ENCODE data around the gene PTPA.
A peak's percentile ranks its signal among the peaks of the same experiment; 100 is the strongest.
"Not testable (repeated sequence)": the region's sequence is repeated elsewhere in the genome, so short reads cannot be mapped to it uniquely, and the experiment has no call there.

The PTPA gene

DNA sequence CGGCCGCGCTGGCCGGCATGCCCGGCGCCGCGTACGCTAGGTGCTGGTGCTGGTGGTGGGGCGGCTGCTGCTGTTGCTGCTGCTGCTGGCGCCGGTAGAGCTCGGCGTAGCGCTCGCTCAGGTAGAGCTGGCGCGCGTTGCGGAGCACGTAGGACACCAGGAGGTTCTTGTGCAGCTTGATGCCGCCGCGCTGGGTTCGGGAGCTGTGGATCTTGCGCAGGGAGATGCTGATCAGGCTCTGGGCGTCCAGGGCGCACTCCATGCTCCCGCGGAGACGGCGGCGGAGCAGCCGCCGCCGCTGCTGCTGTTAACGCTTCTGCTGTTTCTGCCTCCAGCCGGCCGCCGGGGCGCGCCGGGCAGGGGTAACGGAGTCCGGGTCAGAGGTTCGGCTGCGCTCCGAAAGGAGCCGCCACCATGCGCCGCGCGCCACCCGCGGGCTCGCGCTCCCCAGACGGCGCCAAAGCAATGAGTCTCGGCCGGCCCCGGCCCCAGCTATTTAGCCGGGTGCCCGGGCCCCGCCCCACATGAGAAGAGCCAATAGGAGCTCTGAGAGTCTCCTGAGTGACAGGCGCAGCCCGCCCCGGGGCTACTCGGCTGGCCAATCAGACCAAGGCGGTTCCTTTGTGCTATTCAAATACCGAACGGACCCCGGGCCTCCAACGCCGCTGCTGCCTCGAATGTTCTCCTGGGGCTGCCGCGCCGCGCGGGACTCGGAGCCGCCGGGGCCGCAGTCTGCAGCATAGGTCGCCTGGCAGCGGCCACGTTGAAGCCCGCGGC, 66.8 kb downstream of the PTPA start, which contains the start of gene IER5L:
TSS of gene IER5L (minus strand) at position 471 of the 777 bp plus-strand sequence. CDS start at position 262, 209 bp downstream.
- peak; percentile 100 for DNase-seq (ENCODE audit: low spot score)

DNA sequence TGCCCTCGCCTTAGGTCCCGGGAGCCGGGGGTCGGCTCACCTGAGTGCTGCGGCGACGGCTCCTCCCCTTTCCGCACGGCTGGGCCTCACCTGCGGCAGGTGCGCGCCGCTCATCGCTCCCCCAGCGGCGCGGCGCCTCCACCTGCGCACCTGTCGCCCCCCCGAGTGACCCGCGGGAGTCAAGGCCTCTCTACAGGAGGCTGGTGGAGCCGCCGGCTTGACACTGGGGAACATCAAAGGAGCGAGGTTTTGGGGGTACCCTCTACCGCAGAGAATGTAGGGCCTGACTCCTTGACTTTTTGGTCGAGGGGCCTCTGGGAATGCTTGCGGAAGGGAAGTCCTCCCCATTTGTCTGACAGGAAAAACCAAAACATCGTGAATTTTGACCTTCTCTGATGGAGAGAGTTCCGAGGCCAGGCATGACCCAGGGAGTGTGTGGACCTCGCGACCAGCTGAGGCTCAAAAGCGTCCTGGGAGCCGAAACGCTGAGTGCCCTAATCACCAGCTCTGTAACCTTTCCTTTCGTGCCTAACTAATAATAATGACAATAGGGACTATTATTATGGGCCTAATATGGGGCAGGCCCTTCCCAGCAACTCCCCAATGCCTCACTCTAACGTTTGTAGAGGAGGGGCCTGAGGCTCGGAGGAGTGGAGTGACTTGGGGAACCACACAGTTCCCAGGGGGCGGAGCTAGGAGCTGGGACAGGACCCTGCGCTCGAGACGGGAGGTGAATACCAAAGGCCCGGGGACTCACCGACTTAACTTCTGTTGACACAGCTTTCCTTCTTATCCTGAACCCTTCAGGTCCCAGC, 67.6 kb downstream of the PTPA start:
- no peak for DNase-seq (ENCODE audit: low spot score)

DNA sequence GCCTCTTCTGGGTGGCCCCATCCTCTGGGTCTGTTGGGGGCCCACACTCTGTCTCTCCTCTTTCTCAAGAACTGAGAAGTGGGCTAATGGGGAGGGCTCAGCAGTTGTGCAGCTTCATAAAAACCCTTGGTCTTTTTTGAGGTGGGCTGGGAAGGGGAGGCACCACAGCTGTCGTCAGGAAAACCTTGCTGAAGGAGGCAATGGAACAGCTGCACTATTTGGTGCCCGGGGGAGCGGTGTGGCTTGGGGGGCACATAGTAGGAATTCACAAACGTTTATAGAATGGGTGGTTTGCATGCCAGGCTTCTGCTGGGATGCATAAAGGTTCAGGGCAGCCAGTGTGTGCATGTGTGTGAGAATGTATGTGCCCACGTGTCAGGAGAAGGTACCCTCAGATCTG, 70.0 kb downstream of the PTPA start:
- DNase-seq (ENCODE audit: low spot score), result no peak

DNA sequence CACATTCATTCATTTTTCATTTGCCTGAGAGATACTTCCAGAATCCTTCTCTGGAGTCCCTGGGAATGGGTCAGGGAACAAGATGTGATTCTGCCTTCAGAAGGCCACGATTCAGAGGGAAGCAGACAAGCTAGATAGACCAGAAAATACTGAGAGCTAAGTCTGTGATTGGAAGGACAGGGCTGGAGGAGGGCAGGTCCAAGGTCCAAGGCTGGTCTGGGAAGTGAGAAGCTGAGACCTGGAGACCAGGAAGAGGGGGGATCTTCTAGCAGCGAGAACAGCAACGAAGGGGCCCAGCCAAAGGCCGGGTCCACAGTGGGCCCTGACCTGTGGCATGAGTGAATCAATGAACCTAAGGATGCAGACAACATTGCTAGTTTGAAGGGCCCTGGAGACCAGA, 70.9 kb downstream of the PTPA start:
- DNase-seq (ENCODE audit: low spot score), result no peak

DNA sequence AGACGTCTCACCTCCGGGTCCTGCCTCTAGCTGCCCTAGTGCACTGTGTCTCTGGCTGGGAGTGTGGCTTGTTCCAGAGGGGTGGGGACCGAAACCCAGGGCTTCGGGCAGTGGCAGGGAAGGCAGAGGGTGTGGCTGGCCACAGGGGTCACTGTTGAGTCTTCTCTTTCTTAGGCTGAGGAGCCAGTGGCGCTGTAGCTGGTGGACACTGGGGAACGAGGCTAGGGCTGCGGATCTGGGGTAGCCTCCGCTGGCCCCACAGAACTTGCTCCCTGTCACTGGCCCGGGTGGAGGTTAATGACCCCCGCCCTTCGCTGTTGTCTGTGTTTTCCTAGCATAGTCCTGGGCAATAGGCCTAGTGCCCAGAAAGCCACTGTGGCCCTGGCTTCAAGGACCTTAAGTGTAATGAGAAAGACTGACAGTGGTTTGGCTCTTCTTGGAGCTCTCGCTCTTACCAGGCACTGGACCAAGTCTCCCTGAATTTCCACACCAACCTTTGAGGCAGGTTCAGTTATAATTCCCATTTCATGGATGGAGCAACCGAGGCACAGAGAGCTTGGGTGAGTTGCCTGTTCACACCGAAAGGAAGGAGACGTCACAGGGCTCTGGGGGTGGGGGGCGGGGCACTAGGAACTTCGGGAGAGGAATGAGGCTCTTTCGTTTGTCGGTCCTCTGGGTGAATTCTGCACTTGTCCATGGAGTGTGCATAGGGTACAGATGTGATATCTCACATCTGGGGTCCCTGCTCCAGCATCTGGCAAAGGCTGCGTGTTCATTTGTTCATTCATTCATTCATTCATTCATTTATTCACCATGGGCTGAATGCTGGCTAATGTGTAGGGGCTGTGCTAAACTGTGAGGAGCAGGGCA, 71.6 kb downstream of the PTPA start:
- DNase-seq (ENCODE audit: low spot score), result peak; percentile 73

DNA sequence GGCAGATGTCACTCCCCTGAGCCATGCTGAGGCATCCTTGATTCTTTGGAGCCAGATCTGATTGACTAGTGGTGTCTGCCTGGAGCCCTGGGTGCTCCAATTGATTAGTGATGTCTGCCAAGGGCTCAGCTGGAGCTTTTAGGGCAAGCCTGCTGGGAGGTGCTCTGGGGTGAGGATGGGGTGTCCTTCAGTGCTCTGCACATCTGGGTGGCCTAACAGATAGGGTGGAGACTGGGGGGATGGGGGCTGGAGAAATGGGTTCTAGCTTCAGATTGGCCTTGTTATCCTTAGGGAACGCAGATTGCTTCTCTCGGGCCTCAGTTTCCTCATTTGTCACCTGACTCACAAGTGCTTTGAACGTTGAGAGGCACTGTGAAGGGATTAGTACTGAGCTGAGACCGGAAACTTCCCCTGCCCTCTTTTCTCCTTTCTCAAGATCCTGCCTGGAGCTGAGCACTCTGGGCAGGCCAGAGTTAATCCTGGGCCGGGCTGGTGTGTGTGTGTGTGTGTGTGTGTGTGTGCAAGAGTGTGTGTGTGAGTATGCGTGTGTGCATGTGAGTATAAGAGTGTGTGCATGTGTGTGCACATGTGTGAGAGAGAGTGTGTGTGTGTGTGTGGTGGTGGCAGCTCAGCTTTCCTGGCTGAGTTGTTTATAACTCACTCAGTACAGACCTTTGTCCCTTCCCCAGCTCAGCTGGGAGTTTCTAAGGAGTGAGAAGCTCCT, 72.4 kb downstream of the PTPA start:
- no peak for DNase-seq (ENCODE audit: low spot score)

DNA sequence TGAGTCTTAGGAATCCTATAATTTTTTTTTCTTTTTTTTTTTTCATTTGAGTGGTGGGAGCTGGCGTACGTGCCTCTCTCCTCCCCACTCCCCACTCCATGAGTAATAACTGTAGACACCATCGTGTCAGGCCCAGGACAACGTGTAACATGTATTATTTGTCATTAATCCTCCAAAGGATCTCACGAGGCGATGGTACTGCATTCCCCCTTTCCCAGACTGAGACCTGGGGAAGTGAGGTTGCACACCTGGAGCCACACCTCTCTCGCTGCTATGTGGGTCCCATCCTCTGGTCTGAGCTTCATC, 73.0 kb downstream of the PTPA start:
- DNase-seq (ENCODE audit: low spot score), result no peak

DNA sequence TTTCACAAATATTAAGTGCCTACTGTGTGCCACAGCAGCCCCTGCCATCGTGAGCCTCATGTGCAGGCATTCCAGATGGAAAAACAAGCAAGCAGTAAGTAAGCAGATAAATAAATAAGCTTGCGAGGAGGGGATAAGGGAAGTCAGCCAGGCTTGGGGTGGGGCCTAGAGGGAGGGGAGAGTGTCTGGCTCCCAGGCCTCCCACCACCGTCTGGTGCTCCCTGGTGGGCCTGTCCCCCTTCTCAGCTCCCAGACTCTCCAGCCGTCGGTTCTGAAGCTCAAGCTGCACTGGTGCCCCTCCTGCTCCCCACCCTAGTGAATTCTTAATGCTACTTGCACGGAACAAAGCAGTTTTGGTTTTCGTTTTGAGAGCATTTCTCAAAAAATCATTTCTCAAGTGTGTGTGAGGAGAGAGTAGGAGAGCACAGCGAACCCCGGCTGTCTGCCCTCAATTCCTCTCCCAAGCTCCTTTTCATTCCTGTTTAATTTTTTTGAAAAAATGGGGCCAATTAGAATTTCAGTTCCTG, 73.4 kb downstream of the PTPA start:
- no peak for DNase-seq (ENCODE audit: low spot score)

DNA sequence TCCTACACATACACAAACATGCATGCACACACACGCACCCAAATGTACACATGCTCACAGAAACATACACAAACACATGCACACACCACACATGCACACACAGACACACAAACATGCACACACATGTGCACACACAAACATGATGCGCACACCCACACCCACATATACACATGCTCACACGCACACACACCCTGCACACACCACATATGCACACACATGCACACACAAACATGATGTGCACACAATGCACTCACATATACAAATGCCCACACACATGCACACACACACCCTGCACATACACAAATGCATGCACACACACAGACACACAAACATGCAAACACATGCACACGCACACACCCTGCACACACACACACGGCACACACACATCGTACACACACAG, 74.2 kb downstream of the PTPA start:
- no peak for DNase-seq (ENCODE audit: low spot score)

DNA sequence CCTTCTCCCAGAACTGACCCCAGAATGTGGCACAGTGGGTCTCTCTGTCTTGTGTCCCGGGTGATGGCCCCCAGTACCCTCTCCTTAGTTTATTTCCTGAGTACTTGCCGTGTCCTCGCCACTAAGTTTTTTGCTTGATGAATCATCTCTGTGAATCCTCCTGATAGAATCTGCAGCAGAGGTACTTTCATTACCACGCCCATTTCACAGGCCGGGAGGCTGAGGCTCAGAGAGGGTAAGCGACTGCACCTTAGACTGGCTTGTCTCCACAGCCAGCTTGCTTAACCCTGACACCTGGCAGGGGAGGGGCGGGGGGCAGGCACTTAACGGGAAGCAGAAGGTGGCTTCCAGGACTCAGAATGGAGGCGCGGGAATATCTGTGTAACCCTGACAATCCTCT, 74.8 kb downstream of the PTPA start:
- DNase-seq (ENCODE audit: low spot score), result no peak

DNA sequence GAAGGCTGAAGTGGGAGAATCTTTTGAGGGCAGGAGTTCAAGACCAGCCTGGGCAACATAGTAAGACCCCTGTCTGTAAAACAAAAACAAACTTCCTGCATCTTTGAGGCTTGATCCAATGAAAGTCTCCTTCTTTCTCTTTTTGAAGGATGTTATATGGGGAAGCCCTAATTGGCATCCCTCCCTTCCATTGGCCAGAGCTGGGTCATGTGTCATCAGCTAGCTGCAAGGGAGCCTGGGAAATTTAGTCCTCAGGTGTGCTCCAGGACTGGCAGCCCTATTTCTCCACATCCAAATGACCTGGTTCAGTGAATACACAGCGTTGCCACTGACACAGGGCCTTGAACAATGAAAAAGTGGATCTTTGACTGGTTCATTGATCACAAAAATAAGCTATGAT, 75.8 kb downstream of the PTPA start:
- no peak for DNase-seq (ENCODE audit: low spot score)

DNA sequence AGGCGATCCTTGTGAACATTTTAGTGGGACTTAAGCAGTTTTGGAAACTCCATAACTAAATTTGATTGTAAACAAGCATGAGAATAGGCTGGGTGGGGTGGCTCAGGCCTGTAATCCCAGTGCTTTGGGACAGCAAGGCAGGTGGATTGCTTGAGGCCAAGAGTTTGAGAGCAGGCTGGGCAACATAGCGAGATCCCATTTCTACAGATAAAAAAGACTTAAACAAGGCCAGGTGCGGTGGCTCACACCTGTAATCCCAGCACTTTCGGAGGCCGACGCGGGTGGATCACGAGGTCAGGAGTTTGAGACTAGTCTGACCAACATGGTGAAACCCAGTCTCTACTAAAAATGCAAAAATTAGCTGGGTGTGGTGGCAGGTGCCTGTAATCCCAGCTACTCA, 78.8 kb downstream of the PTPA start:
- not testable (repeated sequence) for DNase-seq (ENCODE audit: low spot score)

DNA sequence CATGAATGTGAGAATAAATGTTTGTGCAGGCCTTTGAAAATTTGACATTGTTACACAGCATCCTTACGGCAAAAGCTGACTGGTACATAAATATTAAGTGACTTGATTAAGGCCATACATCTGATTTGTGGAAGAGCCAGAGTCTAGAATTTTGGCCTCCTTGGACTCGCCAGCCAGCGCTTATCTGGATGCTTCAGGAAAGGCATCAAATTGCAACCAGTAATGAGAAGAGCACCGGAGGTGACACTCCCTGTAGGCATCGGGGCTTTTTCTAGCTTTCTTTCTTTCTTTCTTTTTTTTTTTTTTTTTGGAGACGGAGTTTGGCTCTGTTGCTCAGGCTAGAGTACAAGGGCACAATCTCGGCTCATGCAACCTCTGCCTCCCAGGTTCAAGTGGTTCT, 80.0 kb downstream of the PTPA start:
- DNase-seq (ENCODE audit: low spot score), result no peak

DNA sequence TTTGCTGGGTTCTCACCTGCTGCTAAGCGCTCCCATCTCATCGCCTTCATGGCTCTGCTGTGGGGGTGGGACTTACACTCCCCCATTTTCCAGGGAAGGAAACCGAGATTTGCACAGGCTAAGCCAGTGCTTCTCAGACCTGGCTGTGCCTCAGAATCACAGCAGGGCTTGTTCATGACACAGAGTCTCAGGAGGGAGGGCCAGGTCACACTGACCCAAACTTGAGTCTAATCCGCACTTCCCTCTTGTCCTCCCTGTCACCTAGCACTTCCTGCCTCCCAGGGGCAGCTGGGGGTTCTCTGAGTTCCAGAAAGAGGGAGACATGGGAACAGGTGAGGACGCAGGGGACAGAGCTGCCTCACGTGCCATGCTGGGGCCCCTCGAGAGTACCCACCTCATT, 82.4 kb downstream of the PTPA start:
- no peak for DNase-seq (ENCODE audit: low spot score)

DNA sequence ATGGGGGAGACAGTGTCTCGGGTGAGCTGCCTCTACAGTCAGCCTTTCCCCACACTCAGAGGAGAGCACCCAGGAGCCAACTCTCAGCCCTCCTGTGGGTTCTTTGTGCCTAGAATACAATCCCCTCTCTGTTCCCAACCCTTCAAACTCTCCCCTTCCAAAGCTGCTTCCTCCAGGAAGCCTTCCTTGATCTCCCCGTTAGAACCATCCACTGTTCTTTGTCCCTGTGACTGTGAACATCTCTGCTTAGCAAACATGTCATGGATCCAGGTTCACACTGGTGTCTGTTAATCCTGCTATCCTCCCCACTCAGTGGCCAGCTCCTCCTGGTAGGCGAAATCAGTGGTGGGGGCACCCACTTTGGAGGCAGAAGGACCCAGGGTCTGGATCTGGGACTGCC, 83.0 kb downstream of the PTPA start:
- no peak for DNase-seq (ENCODE audit: low spot score)

DNA sequence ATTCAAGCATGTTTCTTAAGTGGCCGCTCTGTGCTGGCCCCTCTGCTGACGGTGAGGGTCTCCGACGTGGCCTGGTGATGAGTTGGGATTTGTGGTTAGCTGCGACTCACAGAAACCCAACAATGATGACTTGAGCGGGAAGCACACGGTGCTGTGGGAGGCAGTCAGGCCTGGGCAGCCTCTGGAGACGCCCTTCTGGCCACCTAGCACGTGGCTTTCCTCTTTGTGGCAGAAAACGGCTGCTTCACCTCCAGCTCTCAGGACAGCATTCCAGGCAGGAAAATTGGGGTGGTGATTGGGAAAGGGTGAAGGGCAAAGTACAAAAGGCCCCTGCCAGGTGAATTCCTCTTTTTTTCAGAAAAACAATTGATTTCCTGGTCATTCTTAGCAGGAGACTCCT, 84.4 kb downstream of the PTPA start:
- DNase-seq (ENCODE audit: low spot score), result no peak

DNA sequence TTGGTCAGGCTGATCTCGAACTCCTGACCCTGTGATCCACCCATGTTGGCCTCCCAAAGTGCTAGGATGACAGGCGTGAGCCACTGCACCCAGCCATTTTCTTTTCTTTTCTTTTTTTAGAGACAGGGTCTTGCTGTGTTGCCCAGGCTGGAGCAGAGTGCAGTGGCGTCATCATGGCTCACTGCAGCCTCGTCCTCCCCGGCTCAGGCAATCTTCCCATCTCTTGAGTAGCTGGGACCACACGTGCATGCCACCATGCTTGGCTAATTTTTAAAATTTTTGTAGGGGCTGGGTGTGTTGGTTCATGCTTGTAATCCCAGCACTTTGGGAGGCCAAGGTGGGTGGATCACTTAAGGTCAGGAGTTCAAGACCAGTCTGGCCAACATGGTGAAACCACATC, 85.8 kb downstream of the PTPA start:
- not testable (repeated sequence) for DNase-seq (ENCODE audit: low spot score)

DNA sequence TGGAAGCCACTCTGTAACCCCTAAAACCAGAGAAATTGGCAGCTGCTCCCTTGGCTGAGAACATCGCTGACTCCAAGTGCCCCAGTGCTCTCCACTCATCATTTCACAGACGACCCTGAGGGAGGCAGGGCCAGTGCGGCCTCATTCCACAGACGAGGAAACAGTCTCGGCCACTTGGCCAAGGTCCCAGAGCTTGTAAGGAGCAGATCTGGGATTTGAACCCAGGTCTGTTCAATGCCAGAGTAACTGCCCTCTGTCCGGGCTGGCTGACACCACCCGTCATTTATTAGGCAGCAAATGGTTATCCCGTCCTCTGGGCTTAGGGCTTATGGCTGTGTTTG, 86.7 kb downstream of the PTPA start:
- DNase-seq (ENCODE audit: low spot score), result no peak

Data from HuH-7.5 (cell line).